ENCODE data around the gene GPBP1L1. TPM values are rescaled to one million over a fixed set of nuclear protein-coding genes. Genes with fewer than 3 reads are reported as not detected.

The GPBP1L1 gene
- total RNA-seq, 1 donor from 2014 or later: 80.7 TPM

DNA sequence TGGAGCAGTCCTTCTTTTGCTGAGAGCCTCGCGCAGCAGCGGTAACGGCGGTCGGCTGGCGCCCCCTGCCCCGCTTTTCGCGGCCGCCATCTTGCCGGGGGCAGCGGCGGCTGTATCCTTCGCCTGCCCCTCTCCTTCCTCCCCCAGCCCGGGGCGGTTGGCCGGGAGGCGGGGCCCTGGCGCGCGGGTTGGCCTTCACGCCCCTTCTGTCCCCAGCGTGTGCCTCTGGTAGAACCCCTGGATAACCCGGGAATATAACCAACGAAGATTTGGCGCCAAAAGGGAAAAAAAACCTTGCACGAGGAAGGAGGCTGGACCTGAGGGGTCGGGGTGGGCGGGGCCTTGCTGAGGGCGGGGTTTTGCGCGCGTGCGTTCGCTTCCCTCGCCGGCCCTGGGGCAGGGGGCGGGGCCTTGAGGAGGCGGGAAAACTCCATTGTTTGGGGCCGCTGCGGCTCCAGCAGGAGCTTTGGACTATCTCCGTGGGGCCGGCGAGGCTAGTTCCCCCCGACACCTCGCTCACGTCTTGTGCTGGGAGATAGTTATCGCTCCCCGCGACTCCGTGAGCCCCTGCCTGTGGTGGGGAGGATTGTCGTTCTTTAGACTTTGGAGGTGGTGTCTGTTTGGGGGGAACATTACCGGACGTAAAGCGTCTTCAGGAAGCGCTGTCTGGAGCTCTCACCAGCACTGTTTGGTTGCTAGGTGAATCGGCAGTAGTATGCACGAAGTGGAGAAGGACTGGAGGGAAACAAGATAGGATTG lies 101.8 kb downstream of the GPBP1L1 start:
- DNase-seq: peak; percentile 90
- Histone ChIP-seq H3K27me3 (ENCODE audit: low read depth) (no peaks in the 10 kb centered on the region), H3K9me3 (replicated peaks) (no peaks in the 10 kb centered on the region), H3K27ac (replicated peaks) (peak overlapping the region; percentile 97), H3K36me3 (no peaks in the 10 kb centered on the region), H3K4me3 (peak overlapping the region; percentile 92), H3K4me1 (peaks cover 37% of the 10 kb centered on the region)
- TF ChIP-seq, protein P1, sequence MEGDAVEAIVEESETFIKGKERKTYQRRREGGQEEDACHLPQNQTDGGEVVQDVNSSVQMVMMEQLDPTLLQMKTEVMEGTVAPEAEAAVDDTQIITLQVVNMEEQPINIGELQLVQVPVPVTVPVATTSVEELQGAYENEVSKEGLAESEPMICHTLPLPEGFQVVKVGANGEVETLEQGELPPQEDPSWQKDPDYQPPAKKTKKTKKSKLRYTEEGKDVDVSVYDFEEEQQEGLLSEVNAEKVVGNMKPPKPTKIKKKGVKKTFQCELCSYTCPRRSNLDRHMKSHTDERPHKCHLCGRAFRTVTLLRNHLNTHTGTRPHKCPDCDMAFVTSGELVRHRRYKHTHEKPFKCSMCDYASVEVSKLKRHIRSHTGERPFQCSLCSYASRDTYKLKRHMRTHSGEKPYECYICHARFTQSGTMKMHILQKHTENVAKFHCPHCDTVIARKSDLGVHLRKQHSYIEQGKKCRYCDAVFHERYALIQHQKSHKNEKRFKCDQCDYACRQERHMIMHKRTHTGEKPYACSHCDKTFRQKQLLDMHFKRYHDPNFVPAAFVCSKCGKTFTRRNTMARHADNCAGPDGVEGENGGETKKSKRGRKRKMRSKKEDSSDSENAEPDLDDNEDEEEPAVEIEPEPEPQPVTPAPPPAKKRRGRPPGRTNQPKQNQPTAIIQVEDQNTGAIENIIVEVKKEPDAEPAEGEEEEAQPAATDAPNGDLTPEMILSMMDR (IDR thresholded peaks at IDR 0.05; ENCODE audit: borderline replicate concordance): no peak
- intact Hi-C loops (cut with micrococcal nuclease): loop anchor here (10.0 kb wide), 1 partner anchor 100 kb away; the partner anchor contains the start of genes GPBP1L1 and TMEM69

DNA sequence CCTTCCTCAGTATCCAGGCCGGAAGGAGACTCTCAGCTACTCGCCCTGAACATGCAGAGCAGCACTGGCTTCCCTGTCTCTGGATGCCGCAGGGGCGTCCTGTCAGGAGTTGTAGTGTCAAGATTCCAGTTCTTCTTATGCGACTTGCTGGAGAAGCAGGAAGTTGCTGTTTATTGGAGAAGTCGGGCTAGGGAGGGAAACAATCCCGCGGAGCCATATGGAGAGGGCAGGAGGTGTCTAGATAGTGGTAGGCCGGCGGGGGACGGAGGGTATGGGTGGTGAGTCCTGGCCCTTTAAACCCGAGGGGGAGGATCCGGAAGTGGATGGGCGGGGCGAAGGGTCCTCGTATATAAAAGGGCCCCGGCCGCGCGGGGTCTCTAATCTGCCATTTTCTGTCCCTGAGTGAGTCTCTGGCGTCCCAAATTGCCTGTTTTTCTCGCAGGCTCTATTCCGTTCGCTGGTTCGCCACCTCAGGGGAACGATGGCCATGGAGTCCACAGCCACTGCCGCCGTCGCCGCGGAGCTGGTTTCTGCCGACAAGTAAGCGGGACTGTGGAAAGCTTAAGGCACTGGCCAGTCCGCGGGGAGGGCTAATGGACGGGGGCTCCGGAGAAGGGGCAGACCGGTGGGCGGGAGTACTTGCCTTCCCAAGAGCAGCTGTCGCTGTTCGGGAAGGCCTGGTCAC lies 102.5 kb downstream of the GPBP1L1 start, which contains the start of gene NASP:
Gene NASP (plus strand): TSS at position 376 of the 685 bp plus-strand sequence. CDS start 106 bp downstream, at position 482.
- Histone ChIP-seq H3K27ac (replicated peaks) (peak within 1 kb of the TSS; percentile 97), H3K4me1 (peaks cover 37% of the 10 kb centered on the region), H3K27me3 (ENCODE audit: low read depth) (no peaks in the 10 kb centered on the region), H3K36me3 (no peaks in the 10 kb centered on the region), H3K9me3 (replicated peaks) (no peaks in the 10 kb centered on the region), H3K4me3 (peak within 1 kb of the TSS; percentile 92)
- TF ChIP-seq, protein P1 (IDR thresholded peaks at IDR 0.05; ENCODE audit: borderline replicate concordance): no peak
- DNase-seq: peak; percentile 91
- intact Hi-C loops (cut with micrococcal nuclease): loop anchor here (10.0 kb wide), 1 partner anchor 101 kb away; the partner anchor contains the start of genes GPBP1L1 and TMEM69

DNA sequence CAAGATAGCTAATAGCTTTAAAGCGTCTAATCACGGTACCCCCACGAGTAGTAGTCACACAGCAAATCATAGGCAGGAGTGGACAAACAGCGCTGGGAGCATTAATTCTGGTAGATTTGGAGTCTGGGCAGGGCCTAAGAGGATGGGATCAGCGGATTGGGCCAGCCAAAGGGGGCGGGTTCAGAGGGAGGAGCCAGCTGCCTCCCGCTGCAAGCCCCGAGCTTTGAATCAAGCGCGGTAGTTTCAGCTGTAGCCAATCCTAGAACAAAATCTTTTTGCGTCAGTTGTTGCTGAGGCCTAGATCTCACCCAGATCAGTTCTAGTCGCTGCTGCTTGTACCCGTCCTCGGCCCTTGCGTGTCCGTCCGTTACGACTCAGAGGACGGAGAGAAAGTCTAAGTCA lies 103.1 kb downstream of the GPBP1L1 start:
- no peaks in the 10 kb centered on the region for H3K9me3 ChIP-seq (replicated peaks)
- H3K36me3 ChIP-seq: no peaks in the 10 kb centered on the region
- no peaks in the 10 kb centered on the region for H3K27me3 ChIP-seq (ENCODE audit: low read depth)
- peaks cover 37% of the 10 kb centered on the region for H3K4me1 ChIP-seq
- intact Hi-C loops (cut with micrococcal nuclease): loop anchor here (10.0 kb wide), 1 partner anchor 102 kb away; the partner anchor contains the start of genes GPBP1L1 and TMEM69
- TF ChIP-seq, protein P1 (IDR thresholded peaks at IDR 0.05; ENCODE audit: borderline replicate concordance): no peak
- H3K27ac ChIP-seq (replicated peaks): peak overlapping the region; percentile 97
- peak; percentile 94 for DNase-seq
- H3K4me3 ChIP-seq: peak overlapping the region; percentile 92

Other genes starting within 250 kb of the GPBP1L1 start
- 1.4 TPM for gene TESK2, start 195.4 kb downstream of the GPBP1L1 start, total RNA-seq
- gene CCDC163, start 186.5 kb downstream of the GPBP1L1 start, total RNA-seq: 0.22 TPM
- gene MMACHC, start 186.2 kb downstream of the GPBP1L1 start, total RNA-seq: 24.4 TPM
- gene PRDX1, start 164.6 kb downstream of the GPBP1L1 start, total RNA-seq: 255 TPM
- gene AKR1A1, start 135.7 kb downstream of the GPBP1L1 start, total RNA-seq: 45.4 TPM
- gene NASP, start 102.5 kb downstream of the GPBP1L1 start, total RNA-seq: 34.5 TPM
- gene CCDC17, start 62.5 kb downstream of the GPBP1L1 start, total RNA-seq: 1.2 TPM
- 23.5 TPM for gene TMEM69, start 1.6 kb upstream of the GPBP1L1 start, total RNA-seq
- 19.3 TPM for gene IPP, start 64.1 kb upstream of the GPBP1L1 start, total RNA-seq
- gene MAST2, start 117.1 kb upstream of the GPBP1L1 start, total RNA-seq: 104 TPM